Fibroblast of lung (primary cell): ENCODE data around the gene TICAM2. TPM values are rescaled to one million over a fixed set of nuclear protein-coding genes. Genes with fewer than 3 reads are reported as not detected.
A peak's percentile ranks its signal among the peaks of the same experiment; 100 is the strongest.

Source experiments
- DNase-seq, 2 donors: peaks; one replicate each; pipeline versions ENCODE4 v3.0.0 to v3.0.0-alpha.2; 2010; ENCODE audit warnings: low read depth in 2 of 2
- H2AFZ ChIP-seq: 2 replicates; pipeline ENCODE4 v1.5.1; 2012; ENCODE audit warnings: low read length, control low read depth, inconsistent platforms
- H3K27ac ChIP-seq: 2 replicates; pipeline ENCODE4 v1.5.1; 2011; ENCODE audit warnings: low read length, control low read depth; ENCODE audit not compliant: insufficient read depth
- H3K27me3 ChIP-seq: 2 replicates; pipeline ENCODE4 v1.5.1; 2011; ENCODE audit warnings: mild to moderate bottlenecking, low read length; ENCODE audit not compliant: control insufficient read depth, insufficient read depth
- H3K36me3 ChIP-seq: 2 replicates; pipeline ENCODE4 v1.5.1; 2011; ENCODE audit warnings: low read length; ENCODE audit not compliant: control insufficient read depth, insufficient read depth
- H3K4me1 ChIP-seq: 2 replicates; pipeline ENCODE4 v1.5.1; 2011; ENCODE audit warnings: low read length; ENCODE audit not compliant: control insufficient read depth, insufficient read depth; ENCODE audit errors: extremely low read depth
- H3K4me2 ChIP-seq: 2 replicates; pipeline ENCODE4 v1.5.1; 2011; ENCODE audit warnings: low read length, control low read depth; ENCODE audit not compliant: insufficient read depth; ENCODE audit errors: extremely low read depth
- H3K4me3 ChIP-seq, 4 experiments: fragments of 200-600 bp in 1 of 4; sonication (generic) in 1 of 4; replicated peaks in 1 of 4; 2 replicates each; pipeline ENCODE4 v1.5.1; 2011 to 2016; ENCODE audit warnings: low read length in 4 of 4, low read depth in 3 of 4, mild to moderate bottlenecking in 3 of 4, control low read depth in 2 of 4, inconsistent platforms in 1 of 4, mixed read lengths in 1 of 4; ENCODE audit not compliant: insufficient read depth in 1 of 4; ENCODE audit errors: control extremely low read depth in 1 of 4
- H3K79me2 ChIP-seq: 2 replicates; pipeline ENCODE4 v1.5.1; 2012; ENCODE audit warnings: mild to moderate bottlenecking, low read length, inconsistent platforms; ENCODE audit not compliant: control insufficient read depth, insufficient read depth
- H3K9ac ChIP-seq: 2 replicates; pipeline ENCODE4 v1.5.1; 2011; ENCODE audit warnings: mild to moderate bottlenecking, low read length, control low read depth; ENCODE audit not compliant: insufficient read depth
- H3K9me3 ChIP-seq: 2 replicates; pipeline ENCODE4 v1.5.1; 2012; ENCODE audit warnings: low read depth, low read length; ENCODE audit not compliant: control insufficient read depth, insufficient read depth
- H4K20me1 ChIP-seq: 2 replicates; pipeline ENCODE4 v1.5.1; 2011; ENCODE audit warnings: low read length; ENCODE audit not compliant: control insufficient read depth, insufficient read depth; ENCODE audit errors: extremely low read depth
- EZH2 ChIP-seq: IDR thresholded peaks from 2 replicates; pipeline ENCODE4 v1.5.1; 2012; ENCODE audit warnings: low read length, control low read depth, mild to moderate bottlenecking; ENCODE audit errors: missing control alignments
- polyA plus RNA-seq, 2 donors: library from polyadenylated mRNA; depleted of rRNA in 1 of 2; stranded (reverse) in 1 of 2; unstranded in 1 of 2; fragments of >200 nt; gene quantifications; 2 replicates each; pipeline ENCODE4 v1.2.1, GENCODE V29; 2011 to 2012; ENCODE audit warnings: missing spikeins in 1 of 2
- total RNA-seq: library from RNA; depleted of rRNA; stranded (reverse); fragments of >200 nt; gene quantifications from 2 replicates; pipeline ENCODE4 v1.2.1, GENCODE V29; 2014
- TF ChIP-seq, protein P1 (sequence below), 2 donors: IDR thresholded peaks in 1 of 2; conservative IDR thresholded peaks in 1 of 2; 1 replicate in 1 of 2; 2 replicates in 1 of 2; pipeline ENCODE4 v1.5.1; 2011 to 2012; ENCODE audit warnings: low read length in 2 of 2, control low read depth in 1 of 2, inconsistent platforms in 1 of 2, low read depth in 1 of 2, mild to moderate bottlenecking in 1 of 2

Gene TICAM2
- total and polyA plus RNA-seq, 2 donors (not counting 1 experiment from before 2014, with no cell fraction given), result 8.8 to 10.3 TPM

DNA sequence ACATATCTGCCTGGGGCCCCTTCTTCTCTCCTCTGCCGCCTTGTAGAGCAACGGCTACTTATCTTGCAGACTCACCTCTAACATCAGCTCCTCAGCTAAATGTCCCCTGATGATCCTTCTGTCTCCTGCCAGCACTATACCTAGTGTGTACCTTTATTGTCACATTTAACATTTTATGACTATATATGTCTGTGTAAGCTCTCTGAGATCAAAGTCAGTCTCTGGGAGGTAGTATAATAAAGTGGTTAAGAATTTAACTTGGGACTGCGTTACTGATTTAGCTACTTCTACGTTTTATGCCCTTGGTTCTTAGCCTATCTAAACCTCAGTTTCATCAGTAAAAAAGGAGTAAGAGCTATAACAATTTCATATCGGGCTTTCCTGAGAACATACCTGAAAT lies 21.4 kb upstream of the TICAM2 start:
- H3K4me1 ChIP-seq, result peaks cover 2% of the 10 kb centered on the region
- H3K27ac ChIP-seq, result no peak overlapping the region
- DNase-seq, result no peak
- peaks cover 2% of the 10 kb centered on the region for H3K36me3 ChIP-seq
- H3K4me3 ChIP-seq, result peak overlapping the region; percentile 72 to 89 (median 82)
- no peak for TF ChIP-seq EZH2
- TF ChIP-seq, protein P1, sequence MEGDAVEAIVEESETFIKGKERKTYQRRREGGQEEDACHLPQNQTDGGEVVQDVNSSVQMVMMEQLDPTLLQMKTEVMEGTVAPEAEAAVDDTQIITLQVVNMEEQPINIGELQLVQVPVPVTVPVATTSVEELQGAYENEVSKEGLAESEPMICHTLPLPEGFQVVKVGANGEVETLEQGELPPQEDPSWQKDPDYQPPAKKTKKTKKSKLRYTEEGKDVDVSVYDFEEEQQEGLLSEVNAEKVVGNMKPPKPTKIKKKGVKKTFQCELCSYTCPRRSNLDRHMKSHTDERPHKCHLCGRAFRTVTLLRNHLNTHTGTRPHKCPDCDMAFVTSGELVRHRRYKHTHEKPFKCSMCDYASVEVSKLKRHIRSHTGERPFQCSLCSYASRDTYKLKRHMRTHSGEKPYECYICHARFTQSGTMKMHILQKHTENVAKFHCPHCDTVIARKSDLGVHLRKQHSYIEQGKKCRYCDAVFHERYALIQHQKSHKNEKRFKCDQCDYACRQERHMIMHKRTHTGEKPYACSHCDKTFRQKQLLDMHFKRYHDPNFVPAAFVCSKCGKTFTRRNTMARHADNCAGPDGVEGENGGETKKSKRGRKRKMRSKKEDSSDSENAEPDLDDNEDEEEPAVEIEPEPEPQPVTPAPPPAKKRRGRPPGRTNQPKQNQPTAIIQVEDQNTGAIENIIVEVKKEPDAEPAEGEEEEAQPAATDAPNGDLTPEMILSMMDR (conservative IDR thresholded peaks at IDR 0.05 in 1 of 2, IDR thresholded peaks at IDR 0.05 in 1 of 2; ENCODE audit: low read depth in 1 of 2, low read length in 2 of 2), result no peak
- H2AFZ ChIP-seq, result no peak overlapping the region
- H3K79me2 ChIP-seq, result peaks cover 55% of the 10 kb centered on the region
- peak overlapping the region; percentile 99 for H3K4me2 ChIP-seq
- H3K9ac ChIP-seq, result no peak overlapping the region
- peaks cover 5% of the 10 kb centered on the region for H4K20me1 ChIP-seq
- H3K9me3 ChIP-seq, result no peaks in the 10 kb centered on the region
- no peaks in the 10 kb centered on the region for H3K27me3 ChIP-seq

DNA sequence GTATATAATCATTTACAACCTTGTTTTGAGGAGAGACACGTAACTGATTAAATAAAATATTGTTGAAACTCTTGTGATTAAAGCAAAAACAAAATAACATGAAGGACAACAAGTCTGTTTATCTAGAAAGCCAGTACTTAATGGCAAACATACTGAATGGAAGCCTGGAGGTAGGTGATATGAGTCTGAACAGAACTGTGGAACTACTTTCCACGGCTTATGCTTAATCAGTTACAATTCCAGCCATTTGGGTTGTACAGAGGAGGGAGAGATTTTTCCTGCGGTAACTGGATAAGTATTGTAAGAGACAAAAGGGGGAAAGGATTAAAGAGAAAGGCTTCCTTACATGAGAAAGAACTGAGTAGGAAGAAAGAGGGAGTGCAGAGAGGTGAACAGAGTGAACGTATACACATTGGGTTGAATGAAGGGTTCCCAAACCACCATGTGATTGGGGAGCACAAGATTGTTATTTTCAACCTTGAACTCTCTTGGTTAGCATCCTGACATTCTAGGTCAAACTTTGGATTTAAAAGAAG lies 19.2 kb upstream of the TICAM2 start:
- no peak overlapping the region for H3K4me3 ChIP-seq
- peaks cover 2% of the 10 kb centered on the region for H3K4me1 ChIP-seq
- TF ChIP-seq, protein P1 (conservative IDR thresholded peaks at IDR 0.05 in 1 of 2, IDR thresholded peaks at IDR 0.05 in 1 of 2; ENCODE audit: low read depth in 1 of 2, low read length in 2 of 2), result no peak
- TF ChIP-seq EZH2, result no peak
- H3K9me3 ChIP-seq, result no peaks in the 10 kb centered on the region
- no peak overlapping the region for H2AFZ ChIP-seq
- no peak overlapping the region for H3K9ac ChIP-seq
- peaks cover 2% of the 10 kb centered on the region for H3K36me3 ChIP-seq
- DNase-seq, result no peak
- no peaks in the 10 kb centered on the region for H3K27me3 ChIP-seq
- no peak overlapping the region for H3K27ac ChIP-seq
- peaks cover 5% of the 10 kb centered on the region for H4K20me1 ChIP-seq
- peaks cover 61% of the 10 kb centered on the region for H3K79me2 ChIP-seq
- H3K4me2 ChIP-seq, result no peak overlapping the region

DNA sequence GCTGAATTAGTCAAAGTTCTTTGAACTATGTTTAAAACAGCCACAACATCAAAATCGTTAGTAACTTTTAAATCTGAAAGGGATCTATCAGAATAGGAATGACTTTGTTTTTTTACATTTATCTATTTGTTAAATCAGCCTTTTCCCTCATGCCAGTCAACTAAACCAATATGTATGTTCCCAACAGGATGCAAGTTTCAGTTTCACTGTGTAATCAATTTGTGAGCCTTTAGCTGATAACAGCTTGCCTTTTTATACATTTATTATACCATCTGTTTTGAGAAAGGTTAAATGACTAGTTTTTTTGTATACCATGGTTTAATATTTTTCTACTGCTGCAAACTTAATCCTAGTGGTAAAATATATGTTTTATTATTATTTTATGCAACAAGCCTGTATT lies 14.6 kb upstream of the TICAM2 start:
- Histone ChIP-seq H3K9ac (no peak overlapping the region), H2AFZ (no peak overlapping the region), H3K4me3 (no peak overlapping the region), H3K4me2 (no peak overlapping the region), H3K27me3 (no peaks in the 10 kb centered on the region), H3K27ac (no peak overlapping the region), H3K9me3 (no peaks in the 10 kb centered on the region), H3K4me1 (no peaks in the 10 kb centered on the region), H3K79me2 (peaks cover 26% of the 10 kb centered on the region), H3K36me3 (peaks cover 2% of the 10 kb centered on the region), H4K20me1 (peaks cover 2% of the 10 kb centered on the region)
- TF ChIP-seq, protein P1 (conservative IDR thresholded peaks at IDR 0.05 in 1 of 2, IDR thresholded peaks at IDR 0.05 in 1 of 2; ENCODE audit: low read depth in 1 of 2, low read length in 2 of 2), result no peak
- TF ChIP-seq EZH2, result no peak
- no peak for DNase-seq
